HG03045 (cell line): ENCODE measurements around the gene NUP37.
A peak's percentile ranks its signal among the peaks of the same experiment; 100 is the strongest.
"Not testable (repeated sequence)": the region's sequence is repeated elsewhere in the genome, so short reads cannot be mapped to it uniquely, and the experiment has no call there.

Source experiments
- ATAC-seq: cut with Tn5 transposase; IDR thresholded peaks from one replicate; pipeline ENCODE4 v1.9.1; 2021; ENCODE audit warnings: mild to moderate bottlenecking, moderate library complexity; ENCODE audit not compliant: unreplicated experiment

Gene NUP37

DNA sequence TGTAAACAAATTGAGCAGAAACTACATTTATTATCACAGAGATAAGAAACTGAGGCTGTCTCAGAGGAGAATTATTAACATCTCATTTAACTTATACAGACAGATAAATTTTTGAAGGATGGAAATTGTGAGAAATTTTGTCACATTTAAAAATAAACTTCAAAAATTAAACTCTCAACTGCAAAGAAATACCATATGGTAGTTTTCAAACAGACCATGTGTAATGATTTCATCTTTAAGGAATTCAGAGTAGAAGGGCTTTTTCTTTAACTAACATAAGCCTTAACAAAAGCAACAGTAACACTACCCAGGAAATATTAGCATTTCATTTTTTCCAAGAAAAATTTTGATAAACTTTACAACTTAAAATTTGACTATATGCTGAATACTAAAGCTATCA, 26.6 kb downstream of the NUP37 start:
- no peak for ATAC-seq

DNA sequence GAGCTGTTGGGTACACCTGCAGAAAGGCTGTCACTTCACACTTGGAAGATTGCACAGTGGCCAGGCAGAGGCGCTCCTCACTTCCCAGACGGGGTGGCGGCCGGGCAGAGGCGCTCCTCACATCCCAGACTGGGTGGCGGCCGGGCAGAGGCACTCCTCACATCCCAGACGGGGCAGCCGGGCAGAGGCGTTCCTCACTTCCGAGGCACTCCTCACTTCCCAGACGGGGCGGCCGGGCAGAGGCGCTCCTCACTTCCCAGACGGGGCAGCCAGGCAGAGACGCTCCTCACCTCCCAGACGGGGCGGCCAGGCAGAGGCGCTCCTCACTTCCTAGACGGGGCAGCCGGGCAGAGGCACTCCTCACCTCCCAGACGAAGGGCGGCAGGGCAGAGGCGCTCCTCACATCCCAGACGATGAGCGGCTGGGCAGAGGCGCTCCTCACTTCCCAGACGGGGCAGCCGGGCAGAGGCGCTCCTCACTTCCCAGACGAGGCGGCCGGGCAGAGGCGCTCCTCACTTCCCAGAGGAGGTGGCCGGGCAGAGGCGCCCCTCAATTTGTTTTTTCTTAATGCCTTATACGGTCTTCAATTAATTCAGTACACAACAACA, 30.6 kb downstream of the NUP37 start:
- not testable (repeated sequence) for ATAC-seq

DNA sequence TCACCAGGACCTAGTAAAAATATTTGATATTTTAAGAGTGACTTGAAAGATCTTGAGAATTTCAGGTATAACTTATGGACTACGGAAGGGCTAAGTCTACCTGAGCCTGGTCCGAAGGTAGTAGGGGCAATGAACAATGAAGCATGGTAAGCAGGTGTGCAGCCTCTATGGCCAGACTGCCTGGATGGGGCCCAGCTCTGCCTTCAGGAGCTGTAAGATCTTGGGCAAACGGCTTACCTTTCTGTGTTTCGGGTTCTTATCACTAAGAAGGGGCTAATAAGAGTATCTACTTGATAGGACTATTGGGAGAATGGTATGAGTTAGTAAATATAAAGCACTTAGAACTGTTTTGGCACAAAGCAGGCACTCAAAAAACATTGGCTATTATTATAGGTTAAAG, 39.1 kb downstream of the NUP37 start:
- no peak for ATAC-seq

DNA sequence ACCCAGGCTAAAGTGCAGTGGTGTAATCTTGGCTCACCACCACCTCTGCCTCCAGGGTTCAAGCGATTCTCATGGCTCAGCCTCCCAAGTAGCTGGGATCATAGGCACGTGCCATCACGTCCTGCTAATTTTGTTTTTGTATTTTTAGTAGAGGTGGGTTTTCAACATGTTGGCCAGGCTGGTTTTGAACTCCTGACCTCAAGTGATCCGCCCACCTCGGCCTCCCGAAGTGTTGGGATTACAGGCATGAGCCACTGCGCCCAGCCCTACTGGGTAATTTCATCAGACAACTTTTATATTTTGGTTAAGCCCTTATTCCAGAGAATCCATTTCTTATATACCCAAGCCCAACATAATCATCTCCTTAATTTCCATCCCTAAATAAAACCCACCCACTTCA, 47.8 kb downstream of the NUP37 start:
- ATAC-seq: not testable (repeated sequence)

DNA sequence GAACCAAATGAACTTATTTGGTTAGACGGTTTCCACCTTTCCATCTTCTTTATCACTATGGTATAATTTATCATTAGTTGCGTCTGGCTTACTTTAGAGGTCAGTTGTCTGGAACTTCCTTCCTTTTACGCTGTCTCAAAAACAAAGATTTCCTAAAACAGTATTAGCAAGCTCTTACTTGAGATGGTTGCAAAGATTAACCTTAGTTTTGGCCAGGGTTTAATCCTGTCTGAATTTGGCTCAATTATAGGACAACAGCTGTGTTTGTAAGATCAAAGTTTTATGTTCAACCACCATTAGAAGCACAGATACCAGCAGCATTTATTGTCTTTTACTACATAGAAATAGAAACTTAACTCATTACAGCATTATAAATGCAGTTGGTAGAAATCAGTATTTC, 50.2 kb downstream of the NUP37 start:
- ATAC-seq: no peak

DNA sequence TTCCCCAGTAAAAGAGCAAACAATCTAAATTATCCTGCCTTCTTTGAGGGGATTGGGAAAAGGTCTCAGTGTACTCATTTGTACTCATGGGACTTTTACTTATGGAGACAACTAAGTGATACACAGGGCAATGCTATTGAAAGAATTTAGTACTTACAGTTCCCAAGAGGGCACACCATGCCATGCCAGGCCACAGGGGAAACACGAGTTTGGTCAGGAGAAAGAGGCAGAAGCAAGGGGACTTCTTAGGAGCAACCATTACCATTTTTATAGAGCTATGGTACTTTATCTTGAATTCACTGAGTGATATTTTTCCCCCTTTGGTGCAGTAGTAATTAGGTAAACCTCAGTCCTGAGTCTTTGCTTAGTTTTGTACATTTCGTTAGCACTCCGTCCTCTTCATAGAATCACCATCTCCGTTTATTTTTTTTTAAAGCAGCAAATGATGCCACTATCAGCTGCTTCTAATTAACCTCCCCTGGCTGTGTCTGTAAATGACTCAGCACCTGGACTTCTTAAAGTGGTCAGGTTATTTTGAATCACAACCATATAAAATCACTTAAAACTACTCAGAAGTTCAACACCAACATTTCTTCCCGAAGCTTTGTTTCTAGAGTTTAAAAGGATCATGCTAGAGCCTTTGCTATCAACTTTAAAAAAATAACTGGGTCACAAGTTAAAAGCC, 52.2 kb downstream of the NUP37 start:
- ATAC-seq: no peak

DNA sequence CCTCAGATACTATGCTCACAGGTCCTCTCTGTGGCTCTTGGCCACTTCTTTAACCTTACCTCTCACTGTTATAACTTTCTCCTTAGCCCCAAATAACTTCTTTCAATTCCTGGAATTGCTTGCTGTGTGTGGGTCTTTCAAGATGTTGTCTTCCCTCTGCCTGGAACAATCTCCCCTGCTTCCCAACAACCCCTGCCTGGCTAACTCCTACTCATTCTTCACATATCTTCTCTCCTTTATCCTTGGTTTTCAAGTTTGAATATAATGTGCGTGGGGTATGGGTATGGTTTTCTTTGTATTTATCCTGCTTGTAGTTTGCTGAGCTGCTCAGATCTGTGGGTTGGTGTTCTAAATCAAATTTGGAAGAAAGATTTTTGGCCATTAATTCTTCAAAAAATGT, 55.4 kb downstream of the NUP37 start:
- ATAC-seq: no peak

DNA sequence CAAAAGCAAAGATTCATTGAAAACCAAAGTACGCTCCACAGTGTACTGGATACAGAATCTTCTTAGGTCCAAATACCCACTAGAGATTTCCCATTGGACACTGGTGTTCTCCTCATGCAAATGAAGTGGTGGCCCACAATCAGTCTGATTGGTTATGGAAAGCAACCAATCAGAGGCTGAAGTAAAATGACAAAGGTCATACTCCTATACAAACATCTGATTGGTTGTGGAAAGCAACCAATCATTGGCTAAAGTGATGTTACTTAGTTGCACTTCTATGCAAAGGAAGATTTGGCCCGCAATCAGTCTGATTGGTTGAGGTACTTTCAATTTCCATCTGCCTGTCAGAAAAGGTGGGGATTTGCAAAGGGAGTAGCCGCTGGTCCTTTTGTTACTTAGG, 56.8 kb downstream of the NUP37 start:
- no peak for ATAC-seq

DNA sequence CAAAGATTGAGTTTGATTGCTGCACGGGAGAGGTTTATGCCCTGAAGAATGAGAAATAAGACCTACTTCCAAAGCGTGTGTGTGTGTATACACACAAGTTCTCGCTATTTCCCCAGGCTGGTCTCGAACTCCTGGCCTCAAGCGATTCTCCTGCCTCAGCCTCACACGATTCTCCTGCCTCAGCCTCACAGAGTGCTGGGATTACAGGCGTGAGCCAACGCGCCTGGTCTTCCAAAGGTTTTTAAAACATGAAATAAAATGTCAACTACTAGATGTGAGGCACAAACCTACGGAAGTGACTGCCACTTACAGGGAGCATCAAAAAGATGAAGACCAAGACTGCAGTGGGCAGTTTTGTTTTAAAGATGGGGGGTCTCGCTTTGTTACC, 57.5 kb downstream of the NUP37 start:
- ATAC-seq: no peak

DNA sequence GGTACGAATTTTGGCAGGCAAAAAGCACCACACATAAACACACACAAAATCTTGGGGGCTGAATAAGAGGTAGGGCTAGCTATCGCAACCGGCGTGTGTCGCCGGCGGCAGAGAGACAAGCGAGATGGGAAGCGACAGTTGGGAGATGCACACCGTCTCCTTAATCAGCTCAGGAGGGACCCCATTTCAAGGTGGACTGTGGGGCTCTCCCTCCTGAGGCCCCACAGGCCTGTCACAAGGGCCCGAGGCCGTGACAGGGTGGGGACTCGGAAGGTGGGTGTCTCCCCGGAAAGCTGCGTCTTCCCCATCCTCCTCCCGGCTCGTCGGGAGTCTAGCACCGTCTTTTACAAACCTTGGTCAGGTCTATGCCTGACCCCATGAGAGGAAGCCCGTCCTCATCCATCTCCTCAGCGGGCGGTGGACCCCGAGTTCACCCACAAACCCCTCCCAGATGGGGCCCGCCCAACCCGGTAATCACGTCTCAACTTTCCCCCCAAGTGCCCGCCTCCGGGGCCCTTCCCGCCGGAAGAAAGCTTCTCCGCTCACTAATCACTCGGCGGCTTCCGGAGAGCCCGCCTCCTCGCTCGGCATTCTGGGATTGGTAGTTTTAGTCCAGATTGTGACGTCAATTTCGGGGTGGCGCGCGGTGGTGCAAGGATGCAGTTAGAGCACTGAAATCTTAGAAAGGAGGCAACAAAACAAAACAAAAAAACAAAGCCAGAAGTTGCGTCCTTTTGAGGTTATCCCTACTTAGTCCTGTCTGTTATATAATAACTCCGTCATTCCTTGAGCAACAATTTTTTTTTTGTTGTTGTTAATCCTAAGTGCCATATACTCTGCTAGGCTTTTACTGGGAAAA, 58.1 kb downstream of the NUP37 start, which contains the start of gene WASHC3:
WASHC3 (minus strand) TSS at position 432 of the 859 bp plus-strand sequence; CDS start at position 403, 29 bp downstream.
- ATAC-seq: peak; percentile 98

DNA sequence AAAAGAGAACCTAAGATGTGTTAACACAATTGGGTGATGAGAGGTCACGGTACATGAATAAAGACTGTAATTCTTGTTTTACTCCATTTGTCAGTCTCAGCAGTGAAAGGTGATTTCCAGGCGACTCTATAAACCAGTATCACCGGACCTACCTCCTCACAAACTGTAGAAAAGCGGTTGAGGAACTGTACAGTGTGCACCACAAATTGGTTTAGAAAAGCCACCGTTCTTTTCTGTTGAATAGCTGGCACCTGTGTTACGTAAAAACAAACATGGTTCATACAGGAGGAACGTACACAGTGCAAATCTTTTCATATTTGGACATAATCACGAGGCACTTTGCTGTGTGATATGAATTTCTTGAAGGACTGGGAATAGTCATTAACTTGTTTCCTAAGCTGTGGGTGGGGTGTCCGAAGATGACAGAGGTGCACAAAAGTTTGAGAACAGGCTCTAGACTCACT, 58.8 kb downstream of the NUP37 start:
- peak; percentile 29 for ATAC-seq

DNA sequence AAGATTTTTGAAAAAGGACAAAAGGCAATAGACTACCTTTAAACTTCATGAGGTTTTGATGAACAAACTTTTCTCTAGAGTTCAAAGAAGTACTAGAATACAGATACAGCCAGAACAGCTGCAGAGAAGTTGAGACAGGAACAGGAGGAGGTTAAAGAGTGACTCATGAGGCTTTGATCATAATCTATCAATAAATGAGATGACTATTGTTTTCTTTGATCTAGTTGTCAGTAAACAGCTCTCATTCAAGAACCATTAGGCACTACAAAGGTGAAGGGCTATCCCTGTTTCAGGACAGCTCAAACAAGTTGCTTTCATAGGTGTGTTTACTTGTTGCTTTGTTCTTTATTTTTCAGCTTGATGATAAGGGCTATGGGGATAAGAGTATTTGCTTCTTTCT, 60.6 kb downstream of the NUP37 start:
- ATAC-seq: no peak

DNA sequence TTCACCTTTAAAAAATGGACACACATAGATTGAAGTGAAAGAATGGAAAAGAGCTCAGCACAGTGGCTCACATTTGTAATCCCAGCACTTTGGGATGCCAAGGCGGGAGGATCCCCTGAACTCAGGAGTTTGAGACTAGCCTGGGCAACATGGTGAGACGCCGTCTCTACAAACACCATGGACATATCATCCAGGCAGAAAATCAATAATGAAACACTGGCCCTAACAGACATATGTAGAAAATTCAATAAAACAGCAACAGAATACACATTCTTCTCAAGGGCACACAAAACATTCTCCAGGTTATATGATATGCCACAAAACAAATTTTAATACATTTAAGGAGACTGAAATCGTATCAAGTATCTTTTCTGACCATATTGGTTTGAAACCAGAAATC, 65.6 kb downstream of the NUP37 start:
- no peak for ATAC-seq

DNA sequence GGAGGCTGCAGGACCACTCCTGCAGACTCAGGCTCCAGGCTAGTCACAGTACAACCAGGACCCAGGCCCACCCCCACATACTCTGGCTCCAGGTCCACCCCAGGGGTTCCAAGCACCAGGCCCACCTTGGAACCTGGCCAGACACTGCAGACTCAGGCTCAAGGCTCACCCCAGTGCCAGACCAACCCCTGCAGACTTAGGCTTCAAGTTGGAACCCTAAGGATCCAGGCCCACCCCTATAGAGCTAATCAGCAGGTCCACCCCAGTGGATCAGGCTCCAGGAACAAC, 66.9 kb downstream of the NUP37 start:
- ATAC-seq: no peak

DNA sequence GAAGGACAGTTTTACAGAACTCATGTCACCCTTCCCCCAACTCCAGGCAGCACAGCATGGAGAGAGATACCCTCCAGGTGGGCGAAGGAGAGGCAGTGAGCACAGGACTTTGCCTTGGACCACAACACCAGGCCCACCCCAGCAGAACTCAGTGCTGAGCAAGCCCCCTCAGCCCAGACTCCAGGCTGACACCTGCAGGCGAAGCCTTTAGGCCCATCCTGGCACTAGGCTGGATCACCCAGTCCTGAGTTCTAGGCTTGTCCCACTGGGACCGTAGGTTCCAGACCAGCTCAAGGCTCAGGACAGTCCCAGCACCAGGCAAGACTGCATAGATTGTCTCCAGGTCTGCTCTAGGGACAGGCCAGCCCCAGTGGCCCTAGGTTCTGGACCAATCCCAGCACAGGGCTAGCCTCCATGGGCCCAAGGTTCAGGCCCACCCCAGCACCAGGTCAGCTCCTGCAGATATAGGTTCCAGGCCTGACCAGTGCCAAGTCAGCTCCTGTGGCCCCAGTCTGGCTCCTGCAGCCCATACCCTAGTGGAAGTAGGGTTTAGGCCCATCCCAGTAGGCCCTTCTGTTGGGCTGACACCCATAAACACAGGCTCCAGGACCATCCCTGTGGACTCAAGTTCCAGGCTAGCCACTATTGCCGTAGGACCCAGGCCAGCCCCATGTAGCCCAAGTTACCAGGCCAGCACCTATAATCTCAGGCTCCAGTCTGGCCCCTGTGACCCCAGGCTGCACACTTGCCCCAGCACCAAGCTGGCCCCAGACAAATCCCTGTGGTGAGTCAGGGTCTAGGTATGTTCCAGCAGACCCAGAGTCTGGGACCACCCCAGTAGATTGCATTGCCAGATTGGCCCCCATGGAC, 67.5 kb downstream of the NUP37 start:
- no peak for ATAC-seq

DNA sequence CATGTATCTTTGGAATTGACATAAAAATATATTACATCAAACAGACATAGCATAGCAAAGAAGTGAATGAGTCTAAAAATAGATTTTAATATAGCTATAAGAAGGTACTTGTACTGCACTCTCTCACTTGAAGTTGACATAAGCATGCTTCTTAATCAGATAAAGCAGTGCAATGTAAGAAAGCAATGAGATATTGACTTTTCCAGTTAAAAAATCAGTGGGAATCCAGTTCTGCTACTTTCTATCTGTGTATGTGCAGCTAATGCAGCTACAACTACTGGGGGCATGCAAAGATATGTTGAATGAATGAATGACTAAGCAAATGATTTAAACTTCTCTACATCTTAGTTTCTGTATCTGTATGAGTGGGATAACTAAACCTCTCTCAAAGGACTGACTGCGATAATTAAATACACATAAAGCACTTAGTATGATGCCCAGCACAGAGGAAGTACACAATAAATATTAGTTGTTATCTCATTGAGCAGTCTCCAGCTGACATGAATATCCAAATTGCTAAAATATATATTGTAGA, 68.4 kb downstream of the NUP37 start:
- no peak for ATAC-seq

DNA sequence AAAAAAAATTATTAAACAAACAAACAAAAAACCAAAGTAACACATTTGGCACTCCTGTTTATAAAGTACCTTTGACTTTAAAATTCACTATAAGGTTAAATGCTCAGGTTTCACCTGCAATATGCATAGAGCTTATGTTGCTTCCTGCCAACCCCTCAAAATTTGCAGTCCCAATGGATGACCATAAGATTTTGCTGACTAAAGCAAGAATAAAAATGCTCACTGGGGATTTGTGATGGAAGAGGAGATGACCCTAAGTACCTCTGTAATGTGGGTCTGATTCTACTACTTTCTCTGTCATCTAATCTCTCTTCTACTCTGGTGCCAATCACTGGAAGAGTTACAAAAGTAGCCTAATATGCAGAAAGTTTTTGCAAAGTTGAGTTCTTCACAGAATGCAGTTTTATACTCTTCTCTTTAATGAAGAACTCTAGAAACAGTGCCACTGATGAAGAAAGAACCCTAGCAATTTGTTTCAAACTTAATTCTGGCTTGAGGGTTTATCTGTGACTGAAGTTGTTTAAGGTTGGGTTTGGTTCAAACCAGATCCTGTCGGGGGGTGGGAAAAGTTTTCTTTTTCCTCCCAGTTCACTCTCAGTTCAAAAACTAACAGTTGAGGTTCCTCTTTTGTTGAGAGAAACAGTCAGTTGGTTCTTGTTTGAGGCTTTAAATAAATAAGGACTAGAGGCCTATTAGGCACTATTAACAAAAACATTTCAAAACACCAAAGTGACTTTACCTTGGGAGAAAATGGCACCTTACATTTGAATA, 69.1 kb downstream of the NUP37 start:
- no peak for ATAC-seq

DNA sequence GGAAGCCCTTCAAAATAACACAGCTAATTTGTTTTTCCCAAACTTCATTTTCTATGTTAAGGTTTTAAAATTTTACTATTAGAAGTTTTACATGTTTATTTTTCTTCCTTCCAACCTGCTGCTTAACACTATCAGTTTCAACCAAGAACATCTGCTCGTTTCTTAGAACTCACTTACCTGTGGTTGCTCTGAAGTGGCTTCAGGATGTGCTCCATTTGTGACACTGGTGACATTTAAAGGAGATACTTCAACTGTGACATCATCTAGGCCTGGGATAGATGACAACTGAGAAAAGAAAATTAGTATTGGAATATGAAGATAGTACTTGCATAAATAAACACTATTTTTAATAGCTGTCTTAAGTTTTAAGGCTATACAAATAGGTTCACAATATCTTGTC, 76.0 kb downstream of the NUP37 start:
- peak; percentile 96 for ATAC-seq

DNA sequence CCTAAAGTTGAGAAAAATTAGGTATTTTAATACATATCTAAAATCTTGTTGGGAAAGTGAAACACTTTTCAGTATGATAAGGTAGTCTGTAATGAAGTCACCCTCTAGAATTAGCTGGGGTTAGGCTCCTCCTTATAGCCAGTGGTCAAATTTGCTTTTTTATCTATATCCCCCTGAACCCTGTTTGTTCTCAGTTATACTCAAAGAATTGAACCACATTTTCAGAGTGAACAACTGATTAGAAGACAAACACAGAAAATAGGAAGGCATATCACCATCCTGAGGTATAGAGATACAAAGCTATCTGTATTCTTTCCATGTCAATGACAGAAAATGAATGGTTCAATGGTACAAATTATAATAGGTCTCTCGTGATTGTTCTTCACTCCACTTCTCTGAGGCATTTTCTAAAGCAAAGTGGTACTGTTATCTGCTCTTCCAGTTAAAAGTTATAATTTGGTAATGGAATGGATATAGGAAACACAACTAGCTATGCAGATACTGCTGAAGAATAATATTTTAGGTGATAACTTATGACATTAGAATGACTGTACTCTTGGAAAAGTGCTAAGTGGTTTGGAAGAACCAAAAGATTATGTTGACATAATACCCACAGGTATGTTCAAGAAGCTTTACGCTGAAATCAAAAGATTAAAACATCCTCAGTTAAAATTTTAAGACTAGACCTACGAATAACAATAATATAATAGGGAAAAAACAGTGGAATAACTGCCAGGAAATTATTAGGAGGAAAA, 85.7 kb downstream of the NUP37 start:
- no peak for ATAC-seq
